GM23338 (cell line): ENCODE measurements around the gene RIPOR3.

Experiments used
- CREB1 ChIP-seq: fragments of 250-450 bp; sonication (Bioruptor Pico); IDR thresholded peaks from 2 replicates; pipeline ENCODE4 v1.5.0; 2020; ENCODE audit warnings: low read depth, mild to moderate bottlenecking, moderate library complexity
- CTCF ChIP-seq, 2 experiments: fragments of 200-600 bp in 1 of 2; sonication (generic) in 1 of 2; conservative IDR thresholded peaks; 2 replicates each; pipeline versions ENCODE4 v1.5.1 to v1.6.1; 2016 to 2017; ENCODE audit warnings: antibody characterized with exemption in 2 of 2, low read depth in 2 of 2, mild to moderate bottlenecking in 2 of 2, moderate library complexity in 1 of 2
- ETS1 ChIP-seq: IDR thresholded peaks from 2 replicates; pipeline ENCODE4 v1.6.1; 2016; ENCODE audit warnings: antibody characterized with exemption
- EZH2 ChIP-seq: fragments of 200-600 bp; sonication (generic); IDR thresholded peaks from one replicate; pipeline ENCODE4 v1.8.0; 2017; ENCODE audit warnings: antibody characterized with exemption, mild to moderate bottlenecking, low read depth; ENCODE audit not compliant: unreplicated experiment
- EZH2phosphoT487 ChIP-seq: fragments of 200-600 bp; sonication (generic); IDR thresholded peaks from one replicate; pipeline ENCODE4 v1.8.1; 2018; ENCODE audit warnings: antibody characterized with exemption; ENCODE audit not compliant: unreplicated experiment
- JUNB ChIP-seq: IDR thresholded peaks from one replicate; pipeline ENCODE4 v1.6.1; 2016; ENCODE audit warnings: antibody characterized with exemption; ENCODE audit not compliant: unreplicated experiment
- NANOG ChIP-seq: IDR thresholded peaks from 2 replicates; pipeline ENCODE4 v1.6.1; 2016; ENCODE audit warnings: antibody characterized with exemption, borderline replicate concordance
- POLR2AphosphoS5 ChIP-seq: IDR thresholded peaks from 2 replicates; pipeline ENCODE4 v1.6.1; 2016; ENCODE audit warnings: antibody characterized with exemption, low read depth
- REST ChIP-seq: IDR thresholded peaks from one replicate; pipeline ENCODE4 v1.6.1; 2018; ENCODE audit warnings: antibody characterized with exemption; ENCODE audit not compliant: unreplicated experiment
- STAT1 ChIP-seq: IDR thresholded peaks from one replicate; pipeline ENCODE4 v1.6.1; 2016; ENCODE audit warnings: antibody characterized with exemption; ENCODE audit not compliant: unreplicated experiment
- ZNF114 ChIP-seq: fragments of 250-450 bp; sonication (Bioruptor Pico); IDR thresholded peaks from 2 replicates; pipeline ENCODE4 v1.5.0; 2020; ENCODE audit warnings: mild to moderate bottlenecking, moderate library complexity
- ZNF331 ChIP-seq: fragments of 250-450 bp; sonication (Bioruptor Pico); IDR thresholded peaks from 2 replicates; pipeline ENCODE4 v1.5.0; 2020; ENCODE audit warnings: low read depth, mild to moderate bottlenecking, moderate library complexity
- ZNF462 ChIP-seq: fragments of 250-450 bp; sonication (Bioruptor Pico); IDR thresholded peaks from 2 replicates; pipeline ENCODE4 v1.5.0; 2020; ENCODE audit warnings: mild to moderate bottlenecking, moderate library complexity

GRCh38 chr20:50595433-50595895 lies 95.9 kb downstream of the RIPOR3 start:
- TF ChIP-seq ZNF331 (CRISPR knock-in tag): no peak
- TF ChIP-seq CTCF (conservative IDR thresholded peaks at IDR 0.05; ENCODE audit: low read depth in 2 of 2): no peak
- TF ChIP-seq EZH2: no peak
- no peak for TF ChIP-seq ZNF462 (CRISPR knock-in tag)
- TF ChIP-seq JUNB: no peak
- no peak for TF ChIP-seq CREB1
- TF ChIP-seq POLR2AphosphoS5: no peak
- no peak for TF ChIP-seq ZNF114 (CRISPR knock-in tag)
- no peak for TF ChIP-seq EZH2phosphoT487
- no peak for TF ChIP-seq STAT1
- no peak for TF ChIP-seq REST
- TF ChIP-seq NANOG: no peak
- no peak for TF ChIP-seq ETS1
